Iris pigment epithelial cell (primary cell): ENCODE measurements around the gene KRTAP4-6.
"Not testable (repeated sequence)": the region's sequence is repeated elsewhere in the genome, so short reads cannot be mapped to it uniquely, and the experiment has no call there.

Experiments
- DNase-seq: peaks from one replicate; pipeline ENCODE4 v3.0.0-alpha.2; 2011; ENCODE audit warnings: low read depth

The KRTAP4-6 gene

GRCh38 chr17:41107941-41108450 is 32.3 kb downstream of the KRTAP4-6 start:
- DNase-seq: no peak

- not testable (repeated sequence) for DNase-seq
These were observed 35.0 kb downstream of the KRTAP4-6 start, which contains the start of gene KRTAP4-9 for GRCh38 chr17:41105347-41105746. Gene KRTAP4-9, plus strand, starts transcription at chr17:41105389. Its CDS starts 0 bp downstream, at chr17:41105389.

- peak; percentile 70 for DNase-seq
These were observed 35.8 kb downstream of the KRTAP4-6 start for GRCh38 chr17:41104386-41105038.

DNA sequence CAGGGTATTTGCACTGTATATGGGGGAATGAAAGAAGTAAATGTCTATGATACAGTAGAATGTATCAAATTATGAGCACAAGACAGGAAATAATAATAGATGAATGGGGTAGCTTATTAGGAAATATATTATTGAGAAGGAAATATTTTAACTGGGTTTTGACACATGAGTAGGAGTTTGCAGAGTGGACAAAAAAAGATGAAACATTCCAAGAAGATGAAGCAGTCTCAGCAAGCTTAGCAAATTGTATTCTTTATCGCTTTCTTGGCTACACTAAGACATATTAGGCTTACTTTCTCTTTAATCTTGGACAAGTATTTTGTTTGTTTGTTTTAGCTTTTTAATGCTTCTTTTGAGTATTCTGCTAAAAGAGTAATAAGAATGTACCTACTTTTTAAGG is 36.4 kb downstream of the KRTAP4-6 start:
- peak; percentile 27 for DNase-seq

DNA sequence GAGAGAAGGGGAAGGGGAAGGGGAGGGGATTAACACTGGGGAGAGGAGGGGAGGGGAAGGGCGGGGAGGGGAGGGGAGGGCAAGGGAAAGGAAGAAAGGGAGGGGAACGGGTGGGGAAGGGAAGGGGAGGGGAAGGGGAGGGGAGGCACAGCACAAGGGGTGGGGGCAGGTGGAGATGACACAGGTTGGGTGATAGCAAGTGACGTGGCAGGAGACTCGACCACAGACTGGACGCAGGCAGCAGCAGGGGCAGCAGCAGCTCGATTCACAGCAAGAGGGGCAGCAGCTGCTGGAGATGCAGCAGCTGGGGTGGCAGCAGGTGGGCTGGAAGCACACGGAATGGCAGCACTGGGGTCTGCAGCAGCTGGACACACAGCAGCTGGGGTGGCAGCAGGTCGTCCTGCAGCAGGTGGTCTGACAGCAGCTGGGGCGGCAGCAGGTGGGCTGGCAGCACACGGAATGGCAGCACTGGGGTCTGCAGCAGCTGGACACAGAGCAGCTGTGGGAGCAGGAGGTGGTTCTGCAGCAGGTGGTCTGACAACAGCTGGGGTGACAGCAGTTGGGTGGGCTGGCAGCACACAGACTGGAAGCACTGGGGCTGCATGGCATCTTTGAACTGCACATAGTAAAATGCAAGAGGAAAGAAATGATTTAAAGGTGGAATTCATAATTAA is 38.6 kb downstream of the KRTAP4-6 start, which contains the start of gene KRTAP4-16:
TSS of gene KRTAP4-16 (minus strand) at position 624 of the 674 bp plus-strand sequence. CDS start at position 624, 0 bp downstream.
- DNase-seq: no peak

GRCh38 chr17:41099682-41100480 is 40.5 kb downstream of the KRTAP4-6 start:
- peak; percentile 63 for DNase-seq

DNA sequence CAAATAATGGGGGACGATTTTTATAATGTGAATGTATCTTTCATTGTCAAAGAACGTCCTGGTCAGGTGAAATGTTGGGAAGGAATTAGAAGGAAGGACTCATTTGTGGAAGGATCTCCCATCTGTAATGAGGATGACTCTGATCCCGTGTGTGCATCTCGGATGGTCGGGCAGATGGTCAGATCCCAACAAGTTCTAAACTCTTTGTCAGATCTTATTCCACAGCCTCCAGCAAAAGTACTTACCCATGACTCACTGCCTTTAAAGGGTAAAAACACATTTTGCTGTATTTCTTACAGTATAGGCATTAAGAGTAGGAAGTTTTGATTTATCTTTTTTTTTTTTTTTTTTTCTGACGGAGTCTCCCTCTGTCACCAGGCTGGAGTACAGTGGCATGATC is 41.9 kb downstream of the KRTAP4-6 start:
- DNase-seq: peak; percentile 40

DNA sequence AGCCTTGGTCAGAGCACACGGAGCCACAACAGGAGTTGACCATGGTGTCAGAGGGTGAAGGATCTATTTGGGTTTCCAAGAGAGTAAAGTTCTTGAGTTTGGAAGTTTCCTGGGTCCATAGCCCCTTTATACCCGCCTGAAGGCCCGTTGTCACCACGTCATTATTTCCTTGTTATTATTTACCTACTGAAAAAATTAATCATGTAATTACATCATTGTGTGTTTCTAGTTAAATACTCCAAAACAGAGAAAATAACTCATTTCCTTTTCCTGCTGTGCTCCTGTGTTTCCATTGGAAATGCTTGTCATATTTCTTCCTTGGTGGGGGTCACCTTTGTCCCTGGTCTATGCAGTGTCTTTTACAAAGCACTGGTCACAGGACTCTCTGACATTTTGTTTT is 42.3 kb downstream of the KRTAP4-6 start, which contains the start of gene KRTAP4-8:
TSS of gene KRTAP4-8 (minus strand) at position 101 of the 400 bp plus-strand sequence. CDS start at position 43, 58 bp downstream.
- no peak for DNase-seq

DNA sequence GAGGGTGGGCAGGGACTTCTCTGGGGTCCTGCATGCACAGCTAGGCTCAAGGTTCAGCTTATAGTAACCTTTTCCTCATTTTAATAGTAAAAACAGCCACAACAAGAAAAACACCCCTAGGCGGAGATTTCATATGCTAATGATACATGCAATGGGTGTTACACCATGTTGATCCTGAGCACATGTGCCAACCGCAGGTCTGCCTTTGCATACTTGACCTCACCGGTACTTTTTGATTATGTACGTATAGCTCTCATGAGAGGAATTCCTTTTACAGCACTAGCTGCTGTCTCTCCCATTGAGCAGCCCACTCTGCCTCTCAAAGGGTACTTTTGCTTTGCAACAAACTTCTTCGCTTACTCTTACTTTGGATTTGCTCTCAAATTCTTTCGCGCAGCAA is 44.3 kb downstream of the KRTAP4-6 start:
- DNase-seq: no peak
